Spinal cord (tissue), 10 donors: Measurements from ENCODE around the gene FAM180A. TPM values are rescaled to one million over a fixed set of nuclear protein-coding genes. Genes with fewer than 3 reads are reported as not detected.
A peak's percentile ranks its signal among the peaks of the same experiment; 100 is the strongest.

Experiments used
- DNase-seq, 6 donors: peaks; one replicate each; pipeline versions ENCODE4 v3.0.0 to v3.0.0-alpha.2; 2013 to 2015; ENCODE audit warnings: low spot score in 6 of 6, low read depth in 4 of 6
- H3K27ac ChIP-seq: one replicate; pipeline ENCODE4 v1.5.1; 2013; ENCODE audit warnings: low read depth, low read length, control low read depth
- H3K27me3 ChIP-seq: one replicate; pipeline ENCODE4 v1.6.1; 2013; ENCODE audit warnings: low read length; ENCODE audit not compliant: control insufficient read depth, insufficient read depth
- H3K36me3 ChIP-seq: one replicate; pipeline ENCODE4 v1.6.1; 2013; ENCODE audit warnings: low read length; ENCODE audit not compliant: control insufficient read depth, insufficient read depth
- H3K4me1 ChIP-seq: one replicate; pipeline ENCODE4 v1.6.1; 2013; ENCODE audit warnings: low read length; ENCODE audit not compliant: control insufficient read depth, insufficient read depth
- H3K4me3 ChIP-seq: one replicate; pipeline ENCODE4 v1.5.1; 2013; ENCODE audit warnings: low read depth, low read length, control low read depth
- H3K9me3 ChIP-seq: one replicate; pipeline ENCODE4 v1.6.1; 2013; ENCODE audit warnings: low read length; ENCODE audit not compliant: control insufficient read depth, insufficient read depth
- WGBS: methylation state at CpG from one replicate; pipeline ENCODE4 v1.1.5; 2013; ENCODE audit warnings: missing lambda C conversion rate; ENCODE audit not compliant: insufficient coverage; 5-methylcytosine and 5-hydroxymethylcytosine counted together
- polyA plus RNA-seq, 2 donors: library from polyadenylated mRNA; unstranded; fragments of 120-200 nt; gene quantifications; one replicate each; pipeline ENCODE4 v1.2.1, GENCODE V29; 2013; ENCODE audit not compliant: insufficient read length in 2 of 2
- total RNA-seq, 2 donors: library from RNA; depleted of rRNA in 1 of 2; stranded (reverse); fragments of 120-200 nt in 1 of 2; fragments of >200 nt in 1 of 2; gene quantifications; one replicate each; pipeline versions ENCODE4 v1.2.3 to v1.2.4, GENCODE V29; 2013 to 2014
- donor health status: healthy.

The FAM180A gene
- total and polyA plus RNA-seq, 4 donors, result 0.21 to 0.99 (median 0.41) TPM

DNA sequence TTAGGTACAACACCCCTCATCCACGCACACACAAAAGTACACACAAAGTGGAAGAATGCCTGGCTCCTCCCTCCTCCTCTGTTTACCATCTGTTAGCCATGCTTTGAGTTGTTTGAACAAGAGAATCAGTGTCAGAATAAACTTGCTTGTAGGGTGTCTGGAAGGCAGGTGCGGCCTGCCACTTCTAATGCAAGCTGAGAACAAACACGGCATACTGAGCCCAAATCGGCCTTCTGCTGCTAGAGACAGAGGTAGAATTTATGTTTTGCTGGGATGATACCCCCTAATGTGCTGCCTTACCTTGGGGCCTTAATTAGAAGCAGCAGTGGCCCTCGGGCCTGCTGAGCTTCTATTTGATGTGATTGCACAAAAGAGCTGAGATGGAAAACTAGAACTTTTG, 24.9 kb upstream of the FAM180A start:
- peaks cover 1% of the 10 kb centered on the region for H3K4me1 ChIP-seq
- H3K27me3 ChIP-seq, result no peaks in the 10 kb centered on the region
- no peaks in the 10 kb centered on the region for H3K36me3 ChIP-seq
- no peak overlapping the region for H3K4me3 ChIP-seq
- peak in 2 of 6 donors; percentile 69 to 90 for DNase-seq
- 38% methylated on average over 3 of the region's 5 CpGs for WGBS
- H3K9me3 ChIP-seq, result peaks cover 9% of the 10 kb centered on the region
- H3K27ac ChIP-seq, result no peak overlapping the region

DNA sequence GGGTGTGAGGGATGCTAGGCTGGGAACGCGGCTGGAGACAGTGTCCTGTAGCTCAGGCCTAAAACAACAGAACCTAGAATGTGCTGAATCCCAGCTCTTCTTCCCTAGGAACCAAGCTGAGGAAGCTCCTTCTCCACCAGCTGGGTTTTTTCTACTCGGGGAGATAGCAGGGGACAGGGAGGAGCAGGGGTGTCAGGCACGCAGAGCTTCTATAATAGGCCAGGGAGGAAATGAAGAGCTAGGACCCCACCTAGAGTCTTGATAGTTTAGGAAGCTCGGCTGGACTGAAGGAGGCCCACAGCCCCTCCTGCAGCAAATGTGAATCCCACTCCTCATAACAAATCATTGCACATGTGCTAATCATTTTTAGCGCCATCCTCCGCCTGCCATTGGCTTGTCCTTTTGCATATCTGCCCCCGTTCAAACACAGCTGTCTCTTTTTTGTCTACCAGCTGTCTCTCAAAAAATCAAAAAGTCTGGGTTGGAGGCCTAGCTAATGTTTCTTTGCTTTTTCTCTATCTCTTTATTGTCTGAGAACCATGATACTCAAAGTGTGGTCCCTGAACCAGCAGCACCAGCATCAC, 24.1 kb upstream of the FAM180A start:
- WGBS, result 77% methylated on average over 5 of the region's 8 CpGs
- Histone ChIP-seq H3K4me1 (peaks cover 7% of the 10 kb centered on the region), H3K9me3 (peaks cover 4% of the 10 kb centered on the region), H3K4me3 (no peak overlapping the region), H3K27ac (no peak overlapping the region), H3K27me3 (no peaks in the 10 kb centered on the region), H3K36me3 (no peaks in the 10 kb centered on the region)
- peak in 1 of 6 donors; percentile 43 for DNase-seq

DNA sequence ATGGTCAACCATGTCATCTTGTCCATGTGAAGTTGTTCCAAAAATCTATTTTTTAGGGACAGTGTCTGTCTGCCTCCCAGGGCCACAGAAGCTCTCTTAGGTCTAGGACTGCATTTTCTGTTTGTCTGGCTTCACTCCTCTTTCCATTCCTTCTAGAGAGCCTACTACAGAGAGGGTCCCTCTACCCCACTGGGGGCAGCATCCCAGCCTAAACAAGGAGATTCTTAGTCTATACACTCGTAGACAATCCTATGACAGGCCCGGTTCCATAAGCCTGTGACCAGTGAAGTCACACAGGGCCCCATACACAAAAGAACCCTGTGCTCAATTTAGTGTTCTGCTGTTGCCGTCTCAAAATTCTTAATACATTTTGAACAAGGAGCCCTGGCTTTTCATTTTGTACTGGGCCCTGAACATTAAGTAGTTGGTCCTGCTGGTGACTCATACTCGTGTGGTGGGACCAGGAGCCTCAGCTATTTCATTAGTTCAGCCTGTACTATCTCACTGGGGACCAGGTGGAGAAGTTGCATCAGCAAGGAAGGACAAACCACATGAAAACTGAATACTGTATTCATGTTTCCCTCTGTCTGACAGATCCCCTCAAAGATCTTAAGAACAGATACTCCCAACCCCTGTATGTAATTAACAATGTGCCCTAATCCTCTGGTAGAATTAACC, 23.5 kb upstream of the FAM180A start:
- no peak for DNase-seq
- Histone ChIP-seq H3K36me3 (no peaks in the 10 kb centered on the region), H3K27me3 (no peaks in the 10 kb centered on the region), H3K27ac (no peak overlapping the region), H3K4me1 (peaks cover 7% of the 10 kb centered on the region), H3K4me3 (no peak overlapping the region), H3K9me3 (no peaks in the 10 kb centered on the region)
- 86% methylated on average over 3 of the region's 4 CpGs for WGBS

- peaks cover 7% of the 10 kb centered on the region for H3K4me1 ChIP-seq
- H3K9me3 ChIP-seq, result no peaks in the 10 kb centered on the region
- no peak overlapping the region for H3K27ac ChIP-seq
- H3K36me3 ChIP-seq, result no peaks in the 10 kb centered on the region
- no peak overlapping the region for H3K4me3 ChIP-seq
- no peak for DNase-seq
- H3K27me3 ChIP-seq, result no peaks in the 10 kb centered on the region
- WGBS, result 100% methylated on average over 1 of the region's 1 CpG
Measured at GRCh38 chr7:135771051-135771450, 22.4 kb upstream of the FAM180A start.

- Histone ChIP-seq H3K9me3 (no peaks in the 10 kb centered on the region), H3K4me1 (peaks cover 7% of the 10 kb centered on the region), H3K4me3 (no peak overlapping the region), H3K27me3 (peaks cover 2% of the 10 kb centered on the region), H3K36me3 (no peaks in the 10 kb centered on the region), H3K27ac (no peak overlapping the region)
- 91% methylated on average over 6 of the region's 6 CpGs for WGBS
- DNase-seq, result peak in 1 of 6 donors; percentile 38
Measured at GRCh38 chr7:135770139-135770710, 21.6 kb upstream of the FAM180A start.

GRCh38 chr7:135769005-135769802, 20.6 kb upstream of the FAM180A start:
- 38% methylated on average over 6 of the region's 7 CpGs for WGBS
- H3K27me3 ChIP-seq, result peaks cover 2% of the 10 kb centered on the region
- H3K27ac ChIP-seq, result no peak overlapping the region
- no peaks in the 10 kb centered on the region for H3K36me3 ChIP-seq
- H3K4me1 ChIP-seq, result peaks cover 7% of the 10 kb centered on the region
- peak in 2 of 6 donors; percentile 71 to 84 for DNase-seq
- no peak overlapping the region for H3K4me3 ChIP-seq
- H3K9me3 ChIP-seq, result no peaks in the 10 kb centered on the region

DNA sequence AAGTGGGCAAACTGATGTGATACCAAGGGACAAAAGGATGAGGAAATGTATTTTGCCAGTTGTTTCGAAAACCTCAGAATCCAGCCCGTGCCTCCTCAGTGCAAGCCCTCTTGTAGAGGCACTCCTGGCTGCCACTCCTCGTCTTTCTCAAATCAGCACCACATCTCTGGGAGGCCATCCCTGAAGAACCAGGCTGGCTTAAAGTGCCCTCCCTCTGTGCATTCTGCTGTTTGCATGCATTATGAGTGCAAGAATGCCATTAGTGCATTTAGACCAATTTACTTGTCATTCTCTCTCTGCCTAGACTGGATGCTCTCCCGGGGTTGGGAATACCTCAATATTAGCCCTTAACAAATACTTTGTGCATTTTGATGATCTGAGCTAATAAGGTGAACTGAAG, 19.9 kb upstream of the FAM180A start:
- no peak overlapping the region for H3K4me3 ChIP-seq
- no CpG with 5 or more reads among the region's 4 CpGs for WGBS
- DNase-seq, result peak in 1 of 6 donors; percentile 39
- no peaks in the 10 kb centered on the region for H3K9me3 ChIP-seq
- no peak overlapping the region for H3K27ac ChIP-seq
- H3K36me3 ChIP-seq, result no peaks in the 10 kb centered on the region
- peaks cover 2% of the 10 kb centered on the region for H3K27me3 ChIP-seq
- H3K4me1 ChIP-seq, result peaks cover 7% of the 10 kb centered on the region

DNA sequence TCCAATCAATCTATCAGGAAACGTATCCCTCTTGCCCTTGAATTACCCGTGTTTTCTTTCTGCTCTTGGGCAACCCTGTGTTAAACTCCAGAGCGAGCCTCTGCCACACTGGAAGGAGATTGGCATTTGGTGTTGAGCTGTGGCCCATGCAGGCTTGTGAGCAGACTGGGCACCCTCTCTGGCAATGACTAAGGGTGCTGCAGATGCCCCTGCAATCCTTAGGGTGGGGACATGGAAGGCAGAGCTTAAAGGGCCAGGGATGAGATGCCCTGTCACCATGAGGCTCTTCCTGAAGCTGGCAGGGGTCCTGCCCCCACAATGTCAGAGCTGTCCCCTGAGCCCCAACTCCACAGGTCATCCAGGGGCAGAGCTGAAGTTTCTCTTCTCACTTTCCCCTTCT, 19.5 kb upstream of the FAM180A start:
- no peak for DNase-seq
- H3K36me3 ChIP-seq, result no peaks in the 10 kb centered on the region
- H3K9me3 ChIP-seq, result no peaks in the 10 kb centered on the region
- peaks cover 7% of the 10 kb centered on the region for H3K4me1 ChIP-seq
- peaks cover 2% of the 10 kb centered on the region for H3K27me3 ChIP-seq
- no peak overlapping the region for H3K4me3 ChIP-seq
- H3K27ac ChIP-seq, result no peak overlapping the region
- 100% methylated on average over 1 of the region's 3 CpGs for WGBS

- Histone ChIP-seq H3K4me3 (no peak overlapping the region), H3K4me1 (peaks cover 4% of the 10 kb centered on the region), H3K27ac (no peak overlapping the region), H3K27me3 (peaks cover 2% of the 10 kb centered on the region), H3K9me3 (no peaks in the 10 kb centered on the region), H3K36me3 (no peaks in the 10 kb centered on the region)
- no peak for DNase-seq
- no CpG with 5 or more reads among the region's 2 CpGs for WGBS
Measured at GRCh38 chr7:135763261-135763660, 14.6 kb upstream of the FAM180A start.
